Left kidney (tissue), 8 donors: ENCODE results near the gene ATXN1. TPM values are rescaled to one million over a fixed set of nuclear protein-coding genes. Genes with fewer than 3 reads are reported as not detected.
"Not testable (repeated sequence)": the region's sequence is repeated elsewhere in the genome, so short reads cannot be mapped to it uniquely, and the experiment has no call there.

ENCODE experiments used
- DNase-seq: peaks from one replicate; pipeline ENCODE4 v3.0.0-alpha.2; 2013
- long read RNA-seq, 8 donors: transcript quantifications; one replicate each; lab custom pipeline, GENCODE V29; 2026
- polyA plus RNA-seq: library from polyadenylated mRNA; unstranded; fragments of 120-200 nt; gene quantifications from one replicate; pipeline ENCODE4 v1.2.1, GENCODE V29; 2013; ENCODE audit not compliant: insufficient read length

The ATXN1 gene
- 23.6 TPM for polyA plus RNA-seq
- long read RNA-seq, donor 1, transcript ATXN1-211 (1 exons, 558 nt): major isoform, 7 of 7 reads
- long read RNA-seq, donor 1, partial matches to known transcripts: 0 of 7 reads
- long read RNA-seq, donor 1, other reads (novel, unspliced or antisense): 0 of 7 reads
- long read RNA-seq, donor 2, partial matches to known transcripts: 0 of 4 reads
- long read RNA-seq, donor 2, other reads (novel, unspliced or antisense): 0 of 4 reads
- long read RNA-seq, donor 3, partial matches to known transcripts: 5 of 8 reads
- long read RNA-seq, donor 3, other reads (novel, unspliced or antisense): 0 of 8 reads
- long read RNA-seq, donor 4, partial matches to known transcripts: 0 of 2 reads
- long read RNA-seq, donor 4, other reads (novel, unspliced or antisense): 0 of 2 reads
- long read RNA-seq, donor 5, partial matches to known transcripts: 0 of 1 reads
- long read RNA-seq, donor 5, other reads (novel, unspliced or antisense): 0 of 1 reads
- long read RNA-seq, donor 6, partial matches to known transcripts: 0 of 4 reads
- long read RNA-seq, donor 6, other reads (novel, unspliced or antisense): 0 of 4 reads
- long read RNA-seq, donor 7, partial matches to known transcripts: 8 of 9 reads
- long read RNA-seq, donor 7, other reads (novel, unspliced or antisense): 0 of 9 reads
- long read RNA-seq, donor 8, partial matches to known transcripts: 0 of 3 reads
- long read RNA-seq, donor 8, other reads (novel, unspliced or antisense): 0 of 3 reads

DNA sequence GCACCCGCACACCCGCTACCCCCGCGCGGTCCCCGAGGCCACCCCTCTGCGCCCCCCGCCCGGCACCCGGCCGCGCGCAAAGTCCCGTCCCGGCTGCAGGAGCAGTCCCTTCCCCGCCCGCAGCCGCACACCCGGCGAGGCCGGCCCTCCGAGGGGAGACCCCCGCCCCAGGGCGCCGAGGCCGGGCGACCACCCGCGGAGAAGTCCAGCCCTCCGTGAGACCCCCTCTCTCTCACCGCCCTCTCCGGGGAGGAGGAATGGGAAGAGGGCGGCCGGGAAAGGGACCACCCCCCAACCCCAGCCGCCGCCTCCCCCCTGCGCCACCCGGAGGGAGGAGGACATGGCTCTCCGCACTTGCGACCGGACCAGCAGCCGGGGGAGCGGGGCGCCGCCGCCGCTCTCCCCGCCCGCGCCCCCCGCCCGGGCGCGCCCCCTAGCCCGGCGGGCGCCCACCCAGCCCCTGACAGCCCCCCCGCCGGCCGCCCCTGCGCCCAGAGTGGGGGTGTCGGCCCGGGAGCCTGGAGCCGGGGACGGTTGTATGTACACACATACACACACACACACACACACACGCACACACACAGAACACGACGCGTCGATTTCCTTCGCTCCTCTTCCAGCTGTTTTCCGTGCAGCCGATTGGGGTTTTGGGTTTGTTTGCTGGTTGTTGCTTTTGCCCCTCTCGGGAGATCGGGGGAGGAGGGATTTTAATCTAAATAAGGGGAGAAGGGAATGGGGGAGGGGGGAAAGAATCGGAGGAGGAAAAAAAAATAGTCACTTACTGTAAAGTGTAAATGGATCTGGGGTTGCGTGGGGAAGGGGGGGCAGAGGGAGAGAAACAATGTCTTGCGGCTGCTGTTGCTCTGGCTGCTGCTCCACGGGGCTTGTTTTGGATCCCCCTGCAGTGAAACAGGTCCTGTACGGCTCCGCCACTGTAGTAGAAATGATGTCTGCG is at the start of gene ATXN1:
ATXN1 (minus strand) TSS at position 945 of the 955 bp plus-strand sequence.
- peak; percentile 74 for DNase-seq

DNA sequence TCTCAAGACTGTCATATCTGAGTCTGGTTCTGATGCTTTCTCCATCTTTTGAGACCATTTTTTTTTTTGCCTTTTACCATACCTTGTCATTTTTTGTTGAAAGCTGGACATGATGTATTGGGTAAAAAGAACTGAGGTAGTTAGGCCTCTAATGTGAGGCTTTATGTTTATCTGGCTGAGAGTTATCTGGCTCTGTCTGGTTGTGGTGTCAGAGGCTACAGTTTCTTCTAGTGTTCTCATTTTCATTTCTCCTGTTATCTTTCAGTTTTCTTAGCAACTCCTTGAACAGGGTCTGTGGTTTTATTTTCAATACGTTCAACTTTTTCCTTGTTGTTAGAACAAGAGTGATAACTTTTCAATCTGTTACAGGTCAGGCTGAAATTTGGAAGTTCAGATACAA is 49.2 kb upstream of the ATXN1 start:
- DNase-seq: no peak

DNA sequence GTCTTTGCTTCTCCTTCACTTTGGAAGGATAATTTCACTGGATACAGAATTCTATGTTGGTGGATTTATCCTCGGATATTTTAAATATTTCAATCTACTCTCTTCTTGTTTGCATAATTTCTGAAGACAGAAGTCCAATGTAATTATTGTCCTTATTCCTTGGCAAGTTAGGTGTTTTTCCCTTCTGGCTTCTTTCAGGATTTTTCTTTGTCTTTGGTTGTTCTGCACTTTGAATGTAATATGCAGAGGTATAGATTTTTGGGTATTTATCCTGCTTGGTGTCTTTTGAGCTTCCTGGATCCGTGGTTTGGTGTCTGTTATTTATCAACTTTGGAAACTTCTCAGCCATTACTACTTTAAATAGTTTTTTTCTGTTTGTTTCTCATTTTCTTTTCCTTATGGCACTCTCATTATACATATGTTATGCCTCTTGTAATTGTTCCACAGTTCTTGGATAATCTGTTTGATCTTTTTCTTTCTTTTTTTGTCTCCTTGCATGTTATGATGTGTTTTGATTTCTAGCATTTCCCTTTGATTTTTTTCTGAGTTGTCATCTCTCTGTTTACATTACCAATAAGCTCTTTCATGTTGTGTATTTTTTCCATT is 48.6 kb upstream of the ATXN1 start:
- no peak for DNase-seq

DNA sequence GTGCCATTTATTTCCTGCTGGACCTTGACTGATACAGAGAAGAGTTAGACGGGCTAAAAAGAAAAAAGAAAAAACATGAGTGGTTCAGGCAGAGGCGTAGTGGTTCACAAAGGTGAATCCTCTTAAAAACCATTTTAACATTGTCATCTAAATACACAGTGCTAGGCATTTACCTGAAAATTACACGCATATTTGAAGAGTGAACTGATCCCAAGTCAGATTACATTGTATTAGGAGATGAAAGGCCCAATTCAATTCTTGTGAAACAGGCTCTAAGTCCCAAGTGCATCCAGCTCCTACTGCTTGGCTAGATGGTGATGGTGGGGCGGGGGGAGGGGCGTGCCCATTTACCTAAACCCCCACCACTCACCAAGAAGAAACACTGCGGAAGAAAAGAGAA is 46.7 kb upstream of the ATXN1 start:
- no peak for DNase-seq

DNA sequence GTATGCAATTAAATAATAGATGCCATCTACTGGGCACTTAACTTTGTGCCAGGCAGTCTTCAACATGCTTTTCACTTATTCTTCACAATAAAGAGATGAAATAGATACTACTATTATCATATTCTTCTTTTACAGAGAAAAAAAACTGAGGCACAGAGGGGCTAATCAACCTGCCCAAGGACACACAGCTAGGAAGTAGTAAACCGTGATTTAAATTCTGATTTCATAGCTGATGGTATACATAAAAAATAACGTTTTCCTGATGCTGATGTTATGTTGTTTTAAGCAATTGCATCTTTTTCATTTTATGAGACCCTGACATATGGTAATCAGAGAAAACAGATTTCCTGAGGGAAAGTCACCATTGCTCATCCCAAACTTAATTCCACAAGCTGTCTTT is 45.1 kb upstream of the ATXN1 start:
- DNase-seq: no peak

DNA sequence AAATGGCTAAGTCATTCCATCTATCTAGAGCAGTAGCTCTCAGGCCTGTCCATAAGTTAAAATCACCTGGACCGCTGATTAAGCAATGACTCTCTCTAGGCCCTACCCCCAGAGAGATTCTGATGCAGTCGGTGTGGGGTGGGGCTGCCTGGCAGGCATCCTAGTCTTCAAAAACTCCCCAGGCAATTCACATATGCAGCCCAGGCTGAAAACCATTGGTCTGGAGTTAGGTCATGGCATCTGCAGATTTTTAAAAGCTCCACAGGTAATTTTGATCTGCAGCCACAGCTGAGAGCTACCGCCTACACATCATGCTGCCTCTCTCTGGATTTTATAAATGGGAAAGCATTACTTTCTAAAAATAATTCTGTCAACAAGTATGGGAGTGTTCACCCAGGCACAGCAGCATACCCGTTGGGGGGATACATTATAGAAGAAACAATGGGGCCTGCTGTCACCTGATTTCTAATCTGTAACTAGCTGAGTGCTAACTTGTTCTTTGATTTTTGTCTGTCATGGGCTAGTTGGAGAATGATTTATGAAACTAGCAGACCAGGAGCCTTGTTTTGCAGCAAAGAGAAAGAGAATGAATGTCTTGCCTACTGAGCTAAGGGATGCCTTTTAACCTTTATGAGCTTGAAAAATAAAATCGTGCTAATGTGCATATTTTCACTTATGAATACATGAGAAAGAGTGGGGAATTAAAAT is 44.1 kb upstream of the ATXN1 start:
- DNase-seq: peak; percentile 29

DNA sequence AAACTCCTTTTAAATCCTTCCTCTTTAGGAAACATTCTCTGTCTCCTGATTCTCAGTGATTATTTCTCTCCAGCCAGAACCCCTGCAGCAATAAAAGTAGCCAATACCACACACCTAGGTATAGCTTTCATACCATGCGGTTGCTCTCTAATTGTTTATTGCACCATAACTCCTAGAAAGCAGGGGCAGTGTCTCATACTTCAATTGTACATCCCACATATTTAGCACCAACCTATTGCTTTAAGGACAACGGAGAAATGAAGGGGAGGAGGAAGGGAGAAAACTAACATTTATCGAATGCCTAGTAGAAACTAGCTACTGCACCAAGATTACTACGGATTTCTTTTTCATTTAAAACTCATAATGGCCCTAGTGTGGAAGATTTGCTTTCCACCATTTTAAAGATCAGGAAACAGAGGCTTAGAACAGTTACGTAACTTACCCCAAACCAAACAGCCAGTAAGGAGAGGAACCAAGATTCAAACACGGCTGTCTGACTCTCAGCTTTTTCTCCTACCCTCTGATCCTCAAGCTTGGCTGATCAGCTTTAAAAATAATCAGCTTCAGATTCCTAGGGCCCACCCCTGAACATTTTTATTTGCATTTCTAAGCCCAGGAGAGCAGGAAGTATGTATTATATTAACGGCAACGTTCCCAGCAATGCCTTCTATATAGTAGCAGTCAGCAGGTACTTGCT is 43.4 kb upstream of the ATXN1 start:
- no peak for DNase-seq

DNA sequence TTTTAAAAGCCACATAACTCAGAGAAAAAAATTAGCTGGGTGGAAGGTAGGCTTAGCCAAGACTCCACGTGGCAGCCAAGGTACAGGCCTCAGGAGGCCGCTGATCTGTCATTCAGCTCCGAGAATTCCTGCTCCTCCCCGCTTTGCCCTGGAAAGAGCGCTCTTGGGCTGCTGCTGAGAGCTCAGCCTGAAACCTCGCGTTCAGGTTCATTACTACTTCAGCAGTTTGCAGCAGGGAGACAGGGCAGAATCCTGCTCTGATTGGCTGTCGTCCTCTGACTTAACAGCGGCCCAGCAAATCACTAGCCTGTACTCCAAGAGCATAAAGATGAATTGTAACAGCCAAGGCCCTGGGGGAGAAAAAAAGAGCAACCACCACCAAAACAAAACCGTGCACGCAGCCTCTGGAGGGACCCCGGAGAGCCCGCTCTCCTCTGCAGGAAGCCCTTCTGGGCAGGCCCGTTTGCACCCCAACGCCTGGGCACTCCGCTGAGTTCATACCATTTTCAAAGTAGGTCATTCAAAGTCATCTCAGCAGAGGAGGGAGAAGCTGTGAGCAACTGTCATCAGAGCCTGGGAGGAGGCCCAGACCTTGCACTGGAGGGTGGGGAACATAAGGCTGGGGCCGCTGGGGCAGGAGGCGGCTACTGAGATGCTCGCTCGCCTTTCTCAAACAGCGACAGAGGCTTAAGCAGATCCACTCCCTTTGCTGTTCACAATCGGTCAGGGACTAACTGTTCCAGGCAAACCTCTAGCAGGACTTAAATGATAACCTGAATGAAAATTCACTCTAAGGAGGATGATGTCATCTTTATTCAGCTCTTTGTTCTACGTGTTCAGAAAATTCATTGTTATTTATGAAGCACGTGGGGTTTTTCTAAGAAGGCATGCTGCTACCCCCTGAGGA is 42.3 kb upstream of the ATXN1 start:
- DNase-seq: peak; percentile 83

DNA sequence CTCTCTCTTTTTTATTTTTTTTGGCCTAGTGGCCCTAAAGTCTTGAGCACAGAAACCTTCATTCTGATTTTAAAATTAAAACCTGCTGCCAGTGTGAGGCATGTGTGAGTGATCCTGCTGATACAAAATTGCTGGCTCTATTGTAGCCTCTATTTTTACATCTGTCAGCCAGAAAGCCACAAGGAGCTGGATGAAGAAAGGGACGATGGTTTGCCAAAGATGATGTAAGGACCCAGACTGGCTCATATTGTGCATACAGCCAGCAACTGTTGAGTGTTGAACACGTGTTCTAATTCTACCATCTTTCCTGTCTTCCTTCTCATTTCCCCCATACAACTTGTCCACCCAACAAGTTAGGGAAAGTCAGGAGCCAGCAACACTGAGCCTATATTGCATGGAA is 40.8 kb upstream of the ATXN1 start:
- DNase-seq: no peak

DNA sequence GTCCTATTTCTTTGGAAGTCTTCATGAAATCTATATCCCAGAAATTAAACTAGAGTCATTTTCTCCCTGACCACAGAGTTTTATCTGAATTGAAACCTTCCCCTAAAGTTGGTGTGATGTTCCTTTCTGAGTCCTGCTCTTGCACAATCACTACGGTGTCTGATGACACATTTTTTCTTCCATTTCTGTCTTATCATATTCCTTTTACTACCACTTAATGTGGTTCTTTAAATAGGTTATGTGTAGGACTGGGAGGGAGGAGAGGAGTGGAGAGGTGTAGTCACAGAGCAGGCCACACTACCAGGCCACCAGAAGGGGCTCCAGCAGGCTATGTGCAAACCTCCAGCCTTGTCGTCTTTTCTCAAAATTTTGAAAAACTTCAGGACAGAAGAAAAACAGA is 39.7 kb upstream of the ATXN1 start:
- no peak for DNase-seq

DNA sequence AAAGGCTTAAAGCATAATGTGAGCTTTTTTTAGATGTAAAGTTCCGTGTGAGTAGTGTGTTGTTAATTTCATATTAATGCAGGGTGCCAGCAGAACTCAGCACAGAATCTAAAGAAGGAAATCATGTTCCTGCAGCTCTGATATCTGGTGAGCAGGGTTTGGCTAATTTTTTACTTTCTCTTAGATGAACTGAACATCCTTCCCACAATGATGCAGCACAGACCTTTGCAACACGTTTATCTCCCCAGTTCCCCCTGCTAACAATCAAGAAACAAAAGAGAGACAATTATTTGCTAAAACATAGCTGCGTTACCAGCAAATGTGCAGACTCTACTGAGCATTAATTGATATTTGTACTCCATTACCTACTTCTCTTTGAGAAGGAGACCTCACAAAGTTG is 39.1 kb upstream of the ATXN1 start:
- no peak for DNase-seq

DNA sequence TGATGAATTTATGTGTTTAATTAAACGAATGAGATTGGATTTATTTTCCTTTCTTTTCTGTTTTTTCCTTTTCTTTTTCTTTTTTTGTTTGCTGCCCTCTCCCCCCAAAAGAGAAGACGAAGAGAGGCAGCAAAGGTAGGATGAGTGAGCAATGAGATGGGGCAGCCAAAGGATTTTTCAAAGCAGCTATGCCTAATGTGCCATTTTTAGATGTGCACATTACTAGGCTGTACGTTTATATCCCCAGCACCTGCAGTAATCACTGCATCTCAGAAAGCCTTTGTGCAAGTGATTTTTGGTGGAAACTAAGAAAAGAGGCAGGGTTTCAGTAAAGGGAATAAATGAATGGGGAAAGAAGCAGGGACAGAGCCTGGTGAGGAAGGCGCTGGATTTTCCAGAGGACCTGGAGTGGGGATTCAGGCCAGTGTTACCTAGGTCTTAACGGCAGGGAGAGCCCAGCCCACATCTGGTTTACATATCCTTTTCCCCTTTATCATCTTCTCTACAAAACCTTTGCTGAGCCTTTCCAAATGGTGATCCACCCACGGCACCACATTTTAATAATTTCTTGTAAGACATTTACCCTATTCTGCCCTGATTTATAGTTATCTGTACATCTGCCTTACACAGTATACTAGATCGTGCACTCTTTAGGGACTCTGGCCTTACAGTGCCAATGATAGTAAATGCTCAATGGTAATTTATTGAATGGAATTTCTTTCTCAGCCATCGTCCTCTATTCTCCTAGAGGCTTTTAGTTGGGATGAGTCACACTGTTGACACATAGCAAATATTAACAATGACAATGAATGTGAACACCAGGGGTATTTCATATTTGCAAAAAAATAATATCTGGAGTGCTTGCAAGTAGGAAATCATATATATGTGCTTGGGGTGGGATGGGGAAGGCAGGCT is 38.3 kb upstream of the ATXN1 start:
- DNase-seq: no peak

DNA sequence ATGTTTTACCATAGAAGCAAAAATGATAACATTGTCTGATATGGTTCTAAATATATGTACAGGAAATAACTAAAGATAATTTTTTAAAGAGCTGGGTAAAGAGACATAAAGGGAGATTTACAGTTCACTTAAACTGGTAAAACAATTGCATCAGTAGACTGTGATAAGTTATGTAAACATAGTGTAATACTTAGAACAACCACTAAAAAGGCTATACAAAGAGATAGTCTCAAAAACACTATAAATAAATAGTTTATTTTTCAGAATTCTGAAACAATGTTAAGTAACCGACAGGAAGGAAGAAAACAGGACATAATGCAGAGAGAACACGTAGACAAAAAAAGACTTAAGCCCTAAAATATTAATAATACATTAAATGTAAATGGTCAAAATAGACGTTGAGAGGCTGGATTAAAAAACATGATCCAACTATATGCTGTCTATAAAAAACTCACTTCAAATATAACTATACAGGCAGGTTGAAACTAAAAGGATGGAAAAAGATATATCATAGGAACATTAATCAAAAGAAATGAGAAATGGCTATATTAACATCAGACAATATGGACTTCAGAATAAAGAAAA is 32.7 kb upstream of the ATXN1 start:
- DNase-seq: no peak

DNA sequence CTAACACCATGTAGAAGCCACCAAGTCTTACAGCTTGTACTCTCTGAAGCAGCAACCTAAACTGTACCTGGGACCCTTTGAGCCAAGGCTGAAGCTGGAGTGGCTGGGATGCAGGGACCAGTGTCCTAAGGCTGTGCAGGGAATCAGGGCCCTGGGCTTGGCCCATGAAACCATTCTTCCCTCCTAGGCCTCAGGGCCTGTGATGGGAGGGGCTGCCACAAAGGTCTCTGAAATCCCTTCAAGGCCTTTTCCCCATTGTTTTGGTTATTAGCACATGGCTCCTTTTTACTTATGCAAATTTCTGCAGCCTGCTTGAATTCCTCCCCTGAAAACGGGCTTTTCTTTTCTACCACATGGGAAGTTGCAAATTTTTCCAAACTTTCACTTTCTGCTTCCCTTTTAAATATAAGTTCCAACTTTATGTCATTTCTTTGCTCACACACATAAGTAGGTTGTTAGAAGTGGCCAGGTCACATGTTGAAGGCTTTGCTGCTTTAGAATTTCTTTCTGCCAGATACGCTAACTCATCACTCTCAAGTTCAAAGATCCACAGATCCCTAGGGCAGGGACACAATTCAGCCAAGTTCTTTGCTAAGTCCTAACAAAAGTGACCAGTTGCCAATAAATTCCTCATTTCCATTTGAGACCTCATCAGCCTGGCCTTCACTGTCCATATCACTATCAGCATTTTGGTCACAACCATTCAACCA is 28.2 kb upstream of the ATXN1 start:
- DNase-seq: no peak

DNA sequence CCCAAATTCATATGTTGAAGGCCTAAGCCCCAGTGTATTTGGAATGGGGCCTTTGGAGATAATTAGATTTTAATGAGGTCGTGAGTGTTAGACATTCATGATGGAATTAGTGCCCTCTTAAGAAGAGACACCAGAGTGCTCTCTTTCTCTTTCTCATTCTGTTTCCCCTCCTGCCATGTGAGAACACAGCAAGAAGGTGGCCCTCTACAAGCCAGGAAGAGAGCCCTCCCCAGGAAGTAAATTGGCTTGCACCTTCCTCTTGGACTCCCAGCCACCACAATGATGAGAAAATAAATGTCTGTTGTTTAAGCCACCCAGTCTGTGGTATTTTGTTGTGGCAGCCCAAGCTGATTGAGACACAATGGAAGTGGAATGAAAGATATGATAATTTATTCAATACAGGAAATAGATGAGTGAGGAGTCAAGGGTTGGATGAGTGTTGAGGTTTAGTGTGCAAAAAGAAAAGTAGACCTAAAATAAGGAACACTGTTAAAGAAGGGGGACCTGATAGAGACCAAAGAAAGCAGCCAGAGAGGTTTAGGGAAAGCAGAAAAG is 25.9 kb upstream of the ATXN1 start:
- DNase-seq: no peak

DNA sequence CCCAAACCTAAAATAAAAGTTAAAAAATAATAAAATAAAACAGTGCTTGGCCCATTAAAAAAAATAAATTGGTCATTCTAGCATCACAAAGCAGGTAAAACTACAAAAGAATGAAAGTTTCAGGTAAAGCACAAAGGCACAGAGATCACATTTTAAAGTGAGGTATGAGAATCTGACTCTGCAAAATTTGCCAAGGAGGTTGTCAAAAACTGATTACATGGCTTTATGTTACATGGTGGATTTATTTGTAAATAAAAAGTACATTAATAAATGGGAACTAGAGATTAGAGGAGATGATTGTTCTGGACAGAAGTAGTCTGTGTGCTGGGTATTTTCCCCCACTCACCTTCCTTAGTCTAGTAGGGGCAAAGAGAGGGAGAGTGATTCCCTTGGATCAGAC is 24.2 kb upstream of the ATXN1 start:
- DNase-seq: no peak

DNA sequence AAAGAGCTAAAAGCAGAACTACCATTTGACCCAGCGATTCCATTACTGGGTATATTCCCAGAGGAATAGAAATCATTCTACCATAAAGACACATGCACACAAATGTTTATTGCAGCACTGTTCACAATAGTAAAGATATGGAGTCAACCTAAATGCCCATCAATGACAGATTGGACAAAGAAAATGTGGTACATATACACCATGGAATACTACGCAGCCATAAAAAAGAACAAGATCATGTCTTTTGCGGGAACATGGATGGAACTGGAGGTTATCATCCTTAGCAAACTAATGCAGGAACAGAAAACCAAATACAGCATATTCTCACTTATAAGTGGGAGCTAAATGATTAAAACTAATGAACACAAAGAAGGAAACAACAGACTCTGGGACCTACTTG is 23.7 kb upstream of the ATXN1 start:
- DNase-seq: not testable (repeated sequence)
